Measurements from ENCODE around the gene SPATA4.
A peak's percentile ranks its signal among the peaks of the same experiment; 100 is the strongest.

The SPATA4 gene

GRCh38 chr4:176185051-176185450, 10.3 kb downstream of the SPATA4 start:
- no peak for DNase-seq (ENCODE audit: extremely low read depth, insufficient read length)
- TF ChIP-seq, protein P1, sequence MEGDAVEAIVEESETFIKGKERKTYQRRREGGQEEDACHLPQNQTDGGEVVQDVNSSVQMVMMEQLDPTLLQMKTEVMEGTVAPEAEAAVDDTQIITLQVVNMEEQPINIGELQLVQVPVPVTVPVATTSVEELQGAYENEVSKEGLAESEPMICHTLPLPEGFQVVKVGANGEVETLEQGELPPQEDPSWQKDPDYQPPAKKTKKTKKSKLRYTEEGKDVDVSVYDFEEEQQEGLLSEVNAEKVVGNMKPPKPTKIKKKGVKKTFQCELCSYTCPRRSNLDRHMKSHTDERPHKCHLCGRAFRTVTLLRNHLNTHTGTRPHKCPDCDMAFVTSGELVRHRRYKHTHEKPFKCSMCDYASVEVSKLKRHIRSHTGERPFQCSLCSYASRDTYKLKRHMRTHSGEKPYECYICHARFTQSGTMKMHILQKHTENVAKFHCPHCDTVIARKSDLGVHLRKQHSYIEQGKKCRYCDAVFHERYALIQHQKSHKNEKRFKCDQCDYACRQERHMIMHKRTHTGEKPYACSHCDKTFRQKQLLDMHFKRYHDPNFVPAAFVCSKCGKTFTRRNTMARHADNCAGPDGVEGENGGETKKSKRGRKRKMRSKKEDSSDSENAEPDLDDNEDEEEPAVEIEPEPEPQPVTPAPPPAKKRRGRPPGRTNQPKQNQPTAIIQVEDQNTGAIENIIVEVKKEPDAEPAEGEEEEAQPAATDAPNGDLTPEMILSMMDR (IDR thresholded peaks at IDR 0.05; ENCODE audit: insufficient read depth, low read length, poor library complexity, severe bottlenecking) = no peak
- H3K27me3 ChIP-seq (replicated peaks; ENCODE audit: control insufficient read depth, insufficient read depth, low read length) = no peaks in the 10 kb centered on the region
- no peaks in the 10 kb centered on the region for H3K36me3 ChIP-seq (ENCODE audit: control insufficient read depth, insufficient read depth, low read length)
- no peak overlapping the region for H3K4me3 ChIP-seq (replicated peaks; ENCODE audit: low read depth, low read length)

DNA sequence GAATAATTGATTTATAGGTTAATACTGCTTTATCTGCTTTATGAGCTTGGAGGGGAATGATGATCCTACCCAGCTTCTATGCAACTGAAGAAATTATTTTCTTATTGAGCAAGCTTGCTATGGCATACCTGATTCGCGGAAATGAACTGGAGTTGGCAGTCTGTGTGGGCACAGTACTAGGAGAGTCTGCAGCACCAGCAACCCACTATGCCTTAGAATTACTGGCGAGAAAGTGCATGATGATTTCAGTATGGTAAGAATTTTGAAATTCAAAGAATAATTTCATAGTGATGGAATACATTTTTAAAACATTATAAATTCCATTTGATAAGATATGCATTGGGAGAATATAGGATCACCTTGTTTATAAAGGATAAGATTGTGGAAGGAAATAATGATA, 32.3 kb downstream of the SPATA4 start:
- DNase-seq (ENCODE audit: extremely low read depth, insufficient read length) = no peak
- TF ChIP-seq, protein P1 (IDR thresholded peaks at IDR 0.05; ENCODE audit: insufficient read depth, low read length, poor library complexity, severe bottlenecking) = no peak

DNA sequence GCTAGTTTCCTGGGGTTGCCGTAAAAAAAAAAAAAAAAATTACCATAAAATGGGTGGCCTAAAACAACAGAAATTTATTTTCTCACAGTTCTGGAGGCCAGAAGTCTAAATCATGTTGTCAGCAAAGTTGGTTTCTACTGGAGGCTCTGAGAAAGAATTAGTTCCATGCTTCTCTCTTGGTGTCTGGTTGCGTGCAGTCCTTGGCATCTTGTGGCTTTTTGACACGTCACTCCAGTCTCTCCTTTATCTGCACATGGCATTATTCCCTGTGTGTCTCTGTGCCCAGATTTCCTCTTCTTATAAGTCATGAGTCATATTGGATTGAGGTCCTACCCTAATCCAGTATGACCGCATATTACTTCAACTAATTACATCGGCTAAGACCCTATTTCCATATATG, 38.7 kb downstream of the SPATA4 start:
- no peak for DNase-seq (ENCODE audit: extremely low read depth, insufficient read length)
- no peaks in the 10 kb centered on the region for H3K27me3 ChIP-seq (replicated peaks; ENCODE audit: control insufficient read depth, insufficient read depth, low read length)
- TF ChIP-seq, protein P1 (IDR thresholded peaks at IDR 0.05; ENCODE audit: insufficient read depth, low read length, poor library complexity, severe bottlenecking) = no peak
- no peak overlapping the region for H3K4me3 ChIP-seq (replicated peaks; ENCODE audit: low read depth, low read length)
- no peaks in the 10 kb centered on the region for H3K36me3 ChIP-seq (ENCODE audit: control insufficient read depth, insufficient read depth, low read length)

More for the DNA sequence above, 32.3 kb downstream of the SPATA4 start:
- H3K36me3 ChIP-seq (ENCODE audit: control insufficient read depth, insufficient read depth, low read length) = no peaks in the 10 kb centered on the region
- H3K4me3 ChIP-seq (replicated peaks; ENCODE audit: low read depth, low read length) = no peak overlapping the region
- H3K27me3 ChIP-seq (replicated peaks; ENCODE audit: control insufficient read depth, insufficient read depth, low read length) = no peaks in the 10 kb centered on the region

DNA sequence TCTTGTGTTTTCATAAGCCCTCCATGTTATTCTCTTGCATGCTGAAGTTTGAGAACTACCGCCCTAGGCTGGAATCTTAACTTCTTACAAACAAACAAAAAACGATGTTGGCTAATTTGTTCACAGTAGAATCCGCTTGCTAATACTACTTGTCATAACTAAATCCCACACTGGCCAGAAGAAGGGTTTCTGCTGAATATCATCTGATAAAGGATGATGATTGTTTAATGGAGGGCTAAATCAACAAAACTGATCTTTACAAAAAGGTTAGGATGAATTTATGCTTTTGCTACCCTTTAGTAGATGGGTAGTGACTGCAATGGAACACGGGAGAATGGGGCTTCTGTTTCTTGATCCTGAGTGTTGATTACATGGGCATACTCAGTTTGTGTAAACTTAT, 42.3 kb downstream of the SPATA4 start:
- Histone ChIP-seq H3K36me3 (ENCODE audit: control insufficient read depth, insufficient read depth, low read length) (no peaks in the 10 kb centered on the region), H3K4me3 (replicated peaks; ENCODE audit: low read depth, low read length) (no peak overlapping the region), H3K27me3 (replicated peaks; ENCODE audit: control insufficient read depth, insufficient read depth, low read length) (no peaks in the 10 kb centered on the region)
- TF ChIP-seq, protein P1 (IDR thresholded peaks at IDR 0.05; ENCODE audit: insufficient read depth, low read length, poor library complexity, severe bottlenecking) = no peak
- no peak for DNase-seq (ENCODE audit: extremely low read depth, insufficient read length)

- Histone ChIP-seq H3K27me3 (replicated peaks; ENCODE audit: control insufficient read depth, insufficient read depth, low read length) (no peaks in the 10 kb centered on the region), H3K4me3 (replicated peaks; ENCODE audit: low read depth, low read length) (no peak overlapping the region), H3K36me3 (ENCODE audit: control insufficient read depth, insufficient read depth, low read length) (no peaks in the 10 kb centered on the region)
- TF ChIP-seq, protein P1 (IDR thresholded peaks at IDR 0.05; ENCODE audit: insufficient read depth, low read length, poor library complexity, severe bottlenecking) = no peak
- no peak for DNase-seq (ENCODE audit: extremely low read depth, insufficient read length)
Measured at GRCh38 chr4:176150704-176151103, 44.7 kb downstream of the SPATA4 start.

GRCh38 chr4:176150356-176150682, 45.1 kb downstream of the SPATA4 start:
- no peak for DNase-seq (ENCODE audit: extremely low read depth, insufficient read length)
- H3K36me3 ChIP-seq (ENCODE audit: control insufficient read depth, insufficient read depth, low read length) = no peaks in the 10 kb centered on the region
- TF ChIP-seq, protein P1 (IDR thresholded peaks at IDR 0.05; ENCODE audit: insufficient read depth, low read length, poor library complexity, severe bottlenecking) = peak; percentile 27
- no peak overlapping the region for H3K4me3 ChIP-seq (replicated peaks; ENCODE audit: low read depth, low read length)
- no peaks in the 10 kb centered on the region for H3K27me3 ChIP-seq (replicated peaks; ENCODE audit: control insufficient read depth, insufficient read depth, low read length)

All from GM06990 (cell line).